NCI-H69 (cell line): ENCODE measurements around the gene RBMS3.
A peak's percentile ranks its signal among the peaks of the same experiment; 100 is the strongest.
"Not testable (repeated sequence)": the region's sequence is repeated elsewhere in the genome, so short reads cannot be mapped to it uniquely, and the experiment has no call there.

Experiments
- DNase-seq: peaks from one replicate; lab custom pipeline; 2025; lab: John Stamatoyannopoulos, UW

The RBMS3 gene

GRCh38 chr3:30024466-30024865 is 743.6 kb downstream of the RBMS3 start:
- DNase-seq: no peak

- no peak for DNase-seq
Measured at GRCh38 chr3:30026851-30027250, 746.0 kb downstream of the RBMS3 start.

DNA sequence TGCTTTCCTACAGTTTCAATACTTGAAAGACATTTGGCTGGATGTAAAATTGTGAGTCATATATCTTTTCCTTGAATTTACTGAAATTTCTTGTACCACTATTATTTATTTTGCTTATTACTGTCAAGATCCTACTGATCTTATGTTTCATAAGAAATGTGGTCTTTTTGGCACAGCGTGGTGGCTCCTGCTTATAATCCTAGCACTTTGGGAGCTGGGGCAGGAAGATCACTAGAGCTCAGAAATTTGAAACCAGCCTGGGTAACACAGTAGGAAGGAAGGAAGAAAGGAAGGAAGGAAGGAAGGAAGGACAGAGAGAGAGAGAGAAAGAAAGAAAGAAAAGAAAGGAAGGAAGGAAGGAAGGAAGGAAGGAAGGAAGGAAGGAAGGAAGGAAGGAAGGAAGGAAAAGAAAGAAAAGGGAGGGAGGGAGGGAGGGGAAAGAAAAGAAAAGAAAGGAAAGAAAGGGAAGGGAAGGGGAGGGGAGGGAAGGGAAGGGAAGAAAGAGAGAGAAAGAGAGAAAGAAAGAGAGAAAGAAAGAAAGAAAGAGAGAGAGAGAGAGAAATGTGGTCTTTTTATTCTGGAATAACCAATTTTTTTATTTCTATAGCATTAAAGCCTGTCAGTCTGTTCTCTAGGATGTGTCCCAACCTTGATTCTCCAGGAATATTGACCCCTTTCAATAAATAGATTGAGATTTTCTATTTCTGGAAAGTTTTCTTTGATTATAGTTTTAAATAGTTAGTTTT is 753.5 kb downstream of the RBMS3 start:
- DNase-seq: no peak

DNA sequence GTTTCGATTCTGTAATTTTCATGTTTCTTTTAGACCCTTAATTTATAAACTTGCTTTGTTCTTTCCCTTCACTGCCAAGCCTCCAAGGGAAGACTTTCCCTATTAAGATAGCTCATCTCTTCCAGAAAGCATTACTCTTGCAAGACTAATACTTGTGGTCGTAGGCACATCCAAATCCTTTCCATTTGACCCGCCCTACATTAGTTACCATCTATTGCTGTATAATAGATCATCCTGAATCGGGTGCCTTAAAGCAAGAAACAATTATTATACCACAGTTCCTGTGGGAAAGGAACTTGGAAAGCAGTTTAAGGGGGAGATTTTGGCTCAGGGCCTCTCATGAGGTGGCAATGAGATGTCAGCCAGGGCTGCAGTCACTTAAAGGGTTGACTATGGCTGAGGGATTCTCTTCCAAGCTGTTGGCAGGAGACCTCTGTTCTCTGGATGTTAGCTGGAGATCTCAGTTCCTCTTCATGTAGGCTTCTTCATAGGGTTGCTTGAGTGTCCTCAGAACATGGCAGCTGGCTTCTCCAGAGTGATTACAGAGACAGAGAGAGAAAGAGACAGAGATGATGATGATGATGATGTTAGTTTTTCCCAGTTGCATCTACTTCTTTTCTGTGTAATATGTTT is 755.2 kb downstream of the RBMS3 start:
- DNase-seq: no peak

DNA sequence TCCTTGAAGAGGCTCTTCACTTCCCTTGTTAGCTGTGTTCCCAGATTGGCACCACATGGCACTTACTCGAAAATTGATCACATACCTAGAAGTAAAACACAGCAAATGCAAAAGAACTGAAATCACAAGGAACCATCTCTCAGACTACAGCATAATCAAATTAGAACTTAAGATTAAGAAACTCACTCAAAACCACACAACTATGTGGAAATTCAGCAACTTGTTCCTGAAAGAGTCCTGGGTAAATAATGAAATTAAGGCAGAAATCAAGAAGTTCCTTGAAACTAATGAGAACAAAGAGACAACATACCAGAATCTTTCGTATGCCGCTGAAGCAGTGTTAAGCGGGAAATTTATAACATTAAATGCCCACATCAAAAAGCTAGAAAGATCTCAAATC is 759.3 kb downstream of the RBMS3 start:
- DNase-seq: no peak

GRCh38 chr3:30041481-30041880 is 760.6 kb downstream of the RBMS3 start:
- not testable (repeated sequence) for DNase-seq

- DNase-seq: peak; percentile 72
Measured at GRCh38 chr3:30042274-30042859, 761.5 kb downstream of the RBMS3 start.

- no peak for DNase-seq
Measured at GRCh38 chr3:30042916-30043555, 762.2 kb downstream of the RBMS3 start.

GRCh38 chr3:30044515-30044914 is 763.6 kb downstream of the RBMS3 start:
- DNase-seq: no peak

DNA sequence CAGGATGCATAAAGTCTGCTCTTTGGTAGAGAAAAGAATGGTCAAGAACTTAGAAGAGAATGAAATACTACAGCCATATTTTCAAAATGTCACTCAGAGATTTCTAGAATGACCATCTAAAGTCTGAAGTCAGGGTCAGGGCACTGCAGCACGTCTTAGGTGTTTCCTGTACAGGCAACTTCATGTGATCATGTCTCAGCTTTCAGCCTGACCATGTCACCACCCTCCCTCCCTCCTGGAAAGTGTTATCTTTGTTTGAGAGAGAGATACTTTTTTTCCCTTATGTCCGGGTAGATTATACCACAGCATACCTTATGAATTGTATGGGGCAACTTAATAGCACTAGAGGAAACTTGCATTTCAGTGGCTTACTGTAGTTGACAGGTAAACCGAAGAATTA is 767.6 kb downstream of the RBMS3 start:
- no peak for DNase-seq

GRCh38 chr3:30050116-30050515 is 769.2 kb downstream of the RBMS3 start:
- DNase-seq: not testable (repeated sequence)

DNA sequence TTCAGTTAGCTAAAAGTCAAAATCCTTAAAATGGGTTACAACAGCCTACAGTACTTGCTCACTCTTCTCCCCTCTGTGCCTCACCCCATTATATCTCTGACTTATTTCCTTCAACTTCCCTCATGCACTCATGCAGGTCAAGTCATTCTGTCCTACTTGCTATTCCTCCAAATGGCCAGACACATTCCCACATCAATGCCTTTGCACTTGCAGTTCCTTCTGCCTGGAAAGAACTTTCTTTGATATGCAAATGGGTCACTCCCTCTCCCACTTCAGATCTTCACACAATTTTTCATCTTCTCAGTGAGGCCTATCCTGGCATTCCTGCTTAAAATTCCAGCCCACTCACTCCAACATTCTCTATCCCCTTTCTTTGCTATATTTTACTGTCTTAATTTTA is 778.4 kb downstream of the RBMS3 start:
- DNase-seq: no peak
